Measurements from ENCODE around the gene KRCC1.

The KRCC1 gene

DNA sequence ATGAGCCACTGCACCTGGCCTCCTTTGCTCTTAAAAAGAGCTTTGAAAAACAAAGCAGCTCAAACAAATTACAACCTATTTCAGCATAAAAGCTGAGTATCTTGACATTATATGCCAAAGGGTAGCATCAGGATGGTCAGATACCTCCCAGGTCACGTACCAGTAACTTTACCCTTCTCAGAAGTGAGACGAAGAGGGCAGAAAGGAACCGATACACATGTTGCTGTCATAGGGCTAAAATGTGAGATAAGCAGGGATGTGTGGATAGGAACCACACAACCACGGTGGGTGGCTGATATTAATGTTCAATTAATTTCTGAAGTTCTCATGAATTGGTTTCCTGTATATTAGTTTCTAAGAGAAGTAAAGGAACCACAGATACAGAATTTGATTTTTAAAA is 26.7 kb downstream of the KRCC1 start:
- no peak overlapping the region for H3K4me3 ChIP-seq (ENCODE audit: low read depth, low read length)
- H3K14ac ChIP-seq (ENCODE audit: low read length): no peak overlapping the region
- H3K36me3 ChIP-seq (ENCODE audit: control insufficient read depth in 1 of 2, insufficient read depth in 2 of 2, low read length in 2 of 2): peaks cover 5 to 11% of the 10 kb centered on the region in 2 experiments
- H4K12ac ChIP-seq (ENCODE audit: low read depth, low read length): no peak overlapping the region
- H3K4me1 ChIP-seq (ENCODE audit: control insufficient read depth in 1 of 2, insufficient read depth in 2 of 2, low read length in 2 of 2): no peaks in the 10 kb centered on the region
- H4K91ac ChIP-seq (ENCODE audit: low read depth, low read length): no peak overlapping the region
- no peak overlapping the region for H3K4ac ChIP-seq (ENCODE audit: low read depth, low read length)
- no CpG with 5 or more reads among the region's 4 CpGs for WGBS (ENCODE audit: extremely low coverage, insufficient coverage, insufficient read length)
- H3K18ac ChIP-seq (ENCODE audit: low read length): no peak overlapping the region
- H3K4me2 ChIP-seq (ENCODE audit: low read length): no peak overlapping the region
- peaks cover 2% of the 10 kb centered on the region for H3K79me1 ChIP-seq (ENCODE audit: low read length)
- H2BK120ac ChIP-seq (ENCODE audit: insufficient read depth, low read length, poor library complexity): no peak overlapping the region
- no peaks in the 10 kb centered on the region for H3K79me2 ChIP-seq (ENCODE audit: control insufficient read depth, insufficient read depth, low read length, poor library complexity)
- no peak overlapping the region for H3K23ac ChIP-seq (ENCODE audit: low read length)
- H3K9me3 ChIP-seq (ENCODE audit: insufficient read depth, low read depth, low read length): no peaks in the 10 kb centered on the region
- no peak overlapping the region for H3K9ac ChIP-seq (ENCODE audit: low read length)
- no peak overlapping the region for H2BK5ac ChIP-seq (ENCODE audit: low read depth, low read length, poor library complexity)
- no peak overlapping the region for H4K8ac ChIP-seq (ENCODE audit: low read depth, low read length)
- H2AFZ ChIP-seq (ENCODE audit: insufficient read depth, low read length, poor library complexity): no peak overlapping the region
- no peak for DNase-seq
- H3K27ac ChIP-seq (ENCODE audit: low read depth, low read length): no peak overlapping the region
- no peak overlapping the region for H2BK12ac ChIP-seq (ENCODE audit: low read length)
- no peaks in the 10 kb centered on the region for H3K27me3 ChIP-seq (ENCODE audit: insufficient read depth, low read length)
- H2AK5ac ChIP-seq (ENCODE audit: low read length): no peak overlapping the region

DNA sequence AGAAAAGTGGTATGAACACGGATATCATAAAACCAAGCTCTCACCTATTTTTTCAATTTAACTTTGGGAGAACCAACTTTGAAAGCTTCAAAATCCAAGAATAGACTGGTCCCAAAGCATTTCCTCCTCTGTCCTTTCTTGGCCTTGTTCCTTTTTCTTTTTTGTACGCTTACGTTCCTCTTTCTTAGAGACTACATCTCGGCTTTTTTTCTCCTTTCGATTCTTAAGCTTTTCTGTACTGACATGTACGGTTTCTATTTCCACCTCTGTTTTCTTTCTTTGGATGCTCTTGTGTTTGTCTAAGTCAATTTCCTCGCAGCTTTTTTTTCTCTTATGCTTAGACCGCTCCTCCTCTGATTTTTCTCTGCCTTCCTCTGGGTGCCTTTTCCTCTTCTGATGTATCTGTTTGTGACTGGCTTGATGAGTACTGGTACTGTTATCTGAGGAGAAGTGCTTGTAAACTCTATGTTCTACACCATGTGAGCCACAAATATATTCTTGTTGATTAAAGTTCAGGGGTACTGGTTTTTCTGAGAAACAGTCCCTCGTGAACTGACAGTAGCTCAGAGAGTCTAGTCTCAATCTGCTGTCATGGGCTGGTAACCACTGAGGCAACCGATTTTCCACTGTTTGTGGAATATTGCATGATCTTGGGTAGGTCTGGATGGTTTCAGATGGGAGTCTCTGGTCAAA is 27.7 kb downstream of the KRCC1 start:
- no peak overlapping the region for H2BK120ac ChIP-seq (ENCODE audit: insufficient read depth, low read length, poor library complexity)
- H4K91ac ChIP-seq (ENCODE audit: low read depth, low read length): no peak overlapping the region
- H3K4me3 ChIP-seq (ENCODE audit: low read depth, low read length): no peak overlapping the region
- no peak overlapping the region for H3K27ac ChIP-seq (ENCODE audit: low read depth, low read length)
- H3K18ac ChIP-seq (ENCODE audit: low read length): no peak overlapping the region
- H4K12ac ChIP-seq (ENCODE audit: low read depth, low read length): no peak overlapping the region
- no peak overlapping the region for H3K14ac ChIP-seq (ENCODE audit: low read length)
- no peak overlapping the region for H4K8ac ChIP-seq (ENCODE audit: low read depth, low read length)
- H2AK5ac ChIP-seq (ENCODE audit: low read length): no peak overlapping the region
- H3K4me2 ChIP-seq (ENCODE audit: low read length): no peak overlapping the region
- H3K23ac ChIP-seq (ENCODE audit: low read length): no peak overlapping the region
- H3K79me2 ChIP-seq (ENCODE audit: control insufficient read depth, insufficient read depth, low read length, poor library complexity): no peaks in the 10 kb centered on the region
- no peaks in the 10 kb centered on the region for H3K27me3 ChIP-seq (ENCODE audit: insufficient read depth, low read length)
- no peaks in the 10 kb centered on the region for H3K9me3 ChIP-seq (ENCODE audit: insufficient read depth, low read depth, low read length)
- H3K79me1 ChIP-seq (ENCODE audit: low read length): peaks cover 2% of the 10 kb centered on the region
- DNase-seq: no peak
- H3K9ac ChIP-seq (ENCODE audit: low read length): no peak overlapping the region
- no peaks in the 10 kb centered on the region for H3K4me1 ChIP-seq (ENCODE audit: control insufficient read depth in 1 of 2, insufficient read depth in 2 of 2, low read length in 2 of 2)
- no peak overlapping the region for H3K4ac ChIP-seq (ENCODE audit: low read depth, low read length)
- no peak overlapping the region for H2BK12ac ChIP-seq (ENCODE audit: low read length)
- no CpG with 5 or more reads among the region's 10 CpGs for WGBS (ENCODE audit: extremely low coverage, insufficient coverage, insufficient read length)
- no peak overlapping the region for H2BK5ac ChIP-seq (ENCODE audit: low read depth, low read length, poor library complexity)
- no peak overlapping the region for H2AFZ ChIP-seq (ENCODE audit: insufficient read depth, low read length, poor library complexity)
- H3K36me3 ChIP-seq (ENCODE audit: control insufficient read depth in 1 of 2, insufficient read depth in 2 of 2, low read length in 2 of 2): peaks cover 5 to 11% of the 10 kb centered on the region in 2 experiments

DNA sequence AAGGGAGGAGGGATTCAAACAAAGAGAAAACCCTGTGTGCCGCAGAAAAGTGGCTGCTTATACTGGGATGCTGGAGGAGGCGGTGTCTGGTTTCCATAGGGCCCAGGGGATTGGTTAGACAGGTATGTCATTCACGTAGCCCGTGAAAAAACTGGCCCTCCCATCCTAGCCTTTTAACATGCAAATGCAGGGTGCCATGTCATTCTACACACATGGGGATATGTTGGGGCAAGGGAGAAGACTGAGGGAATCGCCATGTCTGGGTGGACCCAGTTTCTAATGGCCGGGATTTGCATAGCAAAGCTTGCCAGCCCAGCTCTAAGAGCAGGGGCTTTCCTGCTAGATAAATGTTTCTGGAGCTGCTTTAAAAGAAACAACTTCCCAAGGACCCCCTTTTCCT is 31.1 kb downstream of the KRCC1 start:
- H4K12ac ChIP-seq (ENCODE audit: low read depth, low read length): no peak overlapping the region
- no peak overlapping the region for H2BK120ac ChIP-seq (ENCODE audit: insufficient read depth, low read length, poor library complexity)
- H3K79me1 ChIP-seq (ENCODE audit: low read length): peaks cover 2% of the 10 kb centered on the region
- H3K23ac ChIP-seq (ENCODE audit: low read length): no peak overlapping the region
- H2BK12ac ChIP-seq (ENCODE audit: low read length): no peak overlapping the region
- H3K36me3 ChIP-seq (ENCODE audit: control insufficient read depth in 1 of 2, insufficient read depth in 2 of 2, low read length in 2 of 2): peaks cover 0 to 7% of the 10 kb centered on the region in 2 experiments
- H3K79me2 ChIP-seq (ENCODE audit: control insufficient read depth, insufficient read depth, low read length, poor library complexity): no peaks in the 10 kb centered on the region
- H3K4me2 ChIP-seq (ENCODE audit: low read length): peak overlapping the region; percentile 52
- H3K4me1 ChIP-seq (ENCODE audit: control insufficient read depth in 1 of 2, insufficient read depth in 2 of 2, low read length in 2 of 2): no peaks in the 10 kb centered on the region
- H3K27ac ChIP-seq (ENCODE audit: low read depth, low read length): no peak overlapping the region
- no peak overlapping the region for H4K8ac ChIP-seq (ENCODE audit: low read depth, low read length)
- no peak overlapping the region for H3K4me3 ChIP-seq (ENCODE audit: low read depth, low read length)
- H3K18ac ChIP-seq (ENCODE audit: low read length): no peak overlapping the region
- no peak overlapping the region for H3K4ac ChIP-seq (ENCODE audit: low read depth, low read length)
- no peak overlapping the region for H4K91ac ChIP-seq (ENCODE audit: low read depth, low read length)
- WGBS (ENCODE audit: extremely low coverage, insufficient coverage, insufficient read length): no CpG with 5 or more reads among the region's 6 CpGs
- H3K9me3 ChIP-seq (ENCODE audit: insufficient read depth, low read depth, low read length): no peaks in the 10 kb centered on the region
- no peak overlapping the region for H3K14ac ChIP-seq (ENCODE audit: low read length)
- no peak overlapping the region for H2AFZ ChIP-seq (ENCODE audit: insufficient read depth, low read length, poor library complexity)
- no peak overlapping the region for H2AK5ac ChIP-seq (ENCODE audit: low read length)
- no peak overlapping the region for H3K9ac ChIP-seq (ENCODE audit: low read length)
- H3K27me3 ChIP-seq (ENCODE audit: insufficient read depth, low read length): no peaks in the 10 kb centered on the region
- DNase-seq: no peak
- H2BK5ac ChIP-seq (ENCODE audit: low read depth, low read length, poor library complexity): no peak overlapping the region

DNA sequence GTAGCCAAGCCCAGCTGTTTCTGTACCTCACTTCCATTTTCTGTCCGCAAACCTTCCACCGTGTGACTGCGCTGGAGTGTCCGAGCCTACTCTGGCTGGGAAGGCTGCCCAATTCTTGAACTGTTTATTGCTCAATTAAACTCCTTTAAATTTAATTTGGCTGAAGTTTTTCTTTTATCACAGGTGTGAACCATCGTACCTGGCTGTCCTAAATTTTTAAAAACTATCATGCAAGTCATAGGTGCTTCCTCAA is 33.0 kb downstream of the KRCC1 start:
- H3K4me2 ChIP-seq (ENCODE audit: low read length): no peak overlapping the region
- no peak overlapping the region for H4K8ac ChIP-seq (ENCODE audit: low read depth, low read length)
- H2AFZ ChIP-seq (ENCODE audit: insufficient read depth, low read length, poor library complexity): no peak overlapping the region
- no peak overlapping the region for H2BK5ac ChIP-seq (ENCODE audit: low read depth, low read length, poor library complexity)
- H2AK5ac ChIP-seq (ENCODE audit: low read length): no peak overlapping the region
- no peaks in the 10 kb centered on the region for H3K36me3 ChIP-seq (ENCODE audit: control insufficient read depth in 1 of 2, insufficient read depth in 2 of 2, low read length in 2 of 2)
- H4K12ac ChIP-seq (ENCODE audit: low read depth, low read length): no peak overlapping the region
- H3K79me2 ChIP-seq (ENCODE audit: control insufficient read depth, insufficient read depth, low read length, poor library complexity): peaks cover 2% of the 10 kb centered on the region
- no peak overlapping the region for H3K14ac ChIP-seq (ENCODE audit: low read length)
- H2BK12ac ChIP-seq (ENCODE audit: low read length): no peak overlapping the region
- H3K27ac ChIP-seq (ENCODE audit: low read depth, low read length): no peak overlapping the region
- peaks cover 2% of the 10 kb centered on the region for H3K79me1 ChIP-seq (ENCODE audit: low read length)
- H2BK120ac ChIP-seq (ENCODE audit: insufficient read depth, low read length, poor library complexity): no peak overlapping the region
- no peaks in the 10 kb centered on the region for H3K9me3 ChIP-seq (ENCODE audit: insufficient read depth, low read depth, low read length)
- H3K9ac ChIP-seq (ENCODE audit: low read length): no peak overlapping the region
- no CpG with 5 or more reads among the region's 5 CpGs for WGBS (ENCODE audit: extremely low coverage, insufficient coverage, insufficient read length)
- no peak for DNase-seq
- no peak overlapping the region for H4K91ac ChIP-seq (ENCODE audit: low read depth, low read length)
- no peak overlapping the region for H3K4ac ChIP-seq (ENCODE audit: low read depth, low read length)
- H3K4me3 ChIP-seq (ENCODE audit: low read depth, low read length): no peak overlapping the region
- peaks cover 5 to 10% of the 10 kb centered on the region in 2 experiments for H3K4me1 ChIP-seq (ENCODE audit: control insufficient read depth in 1 of 2, insufficient read depth in 2 of 2, low read length in 2 of 2)
- no peak overlapping the region for H3K18ac ChIP-seq (ENCODE audit: low read length)
- H3K27me3 ChIP-seq (ENCODE audit: insufficient read depth, low read length): no peaks in the 10 kb centered on the region
- H3K23ac ChIP-seq (ENCODE audit: low read length): no peak overlapping the region

Data from trophoblast cell (in vitro differentiated cells and primary cell).